SU-DHL-6 (cell line): Measurements from ENCODE around the gene WDR73.

ENCODE experiments used
- H2AFZ ChIP-seq: fragments of 200-600 bp; sonication (generic); 2 replicates; pipeline ENCODE4 v1.6.1; 2014; ENCODE audit warnings: low read depth, mild to moderate bottlenecking, moderate library complexity, mixed read lengths, antibody characterized with exemption, low read length; ENCODE audit not compliant: severe bottlenecking
- H3F3A ChIP-seq: fragments of 200-600 bp; shearing (Covaris generic); 2 replicates; pipeline ENCODE4 v1.6.0; 2016; ENCODE audit warnings: antibody characterized with exemption, mild to moderate bottlenecking; ENCODE audit not compliant: insufficient read depth
- H3K27ac ChIP-seq: fragments of 200-600 bp; sonication (generic); 2 replicates; pipeline ENCODE4 v1.5.1; 2016; ENCODE audit warnings: low read depth, mild to moderate bottlenecking, low read length, moderate library complexity, mixed read lengths
- H3K27me3 ChIP-seq: fragments of 200-600 bp; sonication (generic), shearing (Covaris generic); 2 replicates; pipeline ENCODE4 v1.6.0; 2014; ENCODE audit warnings: mild to moderate bottlenecking, low read length
- H3K36me3 ChIP-seq: fragments of 200-600 bp; sonication (generic); 2 replicates; pipeline ENCODE4 v1.6.1; 2014; ENCODE audit warnings: mild to moderate bottlenecking, low read length, mixed read lengths
- H3K4me2 ChIP-seq: fragments of 300-600, 200-600 bp; shearing (Covaris generic), sonication (generic); 2 replicates; pipeline ENCODE4 v1.6.0; 2014; ENCODE audit warnings: low read length, low read depth, mild to moderate bottlenecking; ENCODE audit not compliant: poor library complexity, severe bottlenecking
- H3K4me3 ChIP-seq: fragments of 200-600 bp; sonication (generic); 2 replicates; pipeline ENCODE4 v1.5.1; 2014; ENCODE audit warnings: antibody characterized with exemption, low read length, mild to moderate bottlenecking, mixed read lengths; ENCODE audit not compliant: insufficient read depth, poor library complexity, severe bottlenecking
- H3K79me2 ChIP-seq: fragments of 200-600 bp; sonication (generic); 2 replicates; pipeline ENCODE4 v1.6.1; 2014; ENCODE audit warnings: mild to moderate bottlenecking, low read length, moderate library complexity; ENCODE audit not compliant: insufficient read depth
- H3K9ac ChIP-seq: fragments of 200-600 bp; sonication (generic); 2 replicates; pipeline ENCODE4 v1.7.0; 2014; ENCODE audit warnings: mild to moderate bottlenecking, low read length
- H3K9me2 ChIP-seq: fragments of 200-600 bp; sonication (generic); replicated peaks from 2 replicates; pipeline ENCODE4 v1.6.1; 2014; ENCODE audit warnings: low read length; ENCODE audit not compliant: insufficient read depth
- H3K9me3 ChIP-seq: fragments of 200-600 bp; sonication (generic); 2 replicates; pipeline ENCODE4 v1.6.1; 2014; ENCODE audit warnings: low read length, mixed read lengths; ENCODE audit not compliant: insufficient read depth
- H4K20me1 ChIP-seq: fragments of 200-600 bp; sonication (generic); 2 replicates; pipeline ENCODE4 v1.6.1; 2014; ENCODE audit warnings: low read depth, mild to moderate bottlenecking, antibody characterized with exemption, low read length, moderate library complexity, mixed read lengths
- EZH2phosphoT487 ChIP-seq: fragments of 200-600 bp; sonication (generic), shearing (Covaris generic); conservative IDR thresholded peaks from 2 replicates; pipeline ENCODE4 v1.6.1; 2018; ENCODE audit warnings: mild to moderate bottlenecking, antibody characterized with exemption, low read length, moderate library complexity, mixed read lengths
- TF ChIP-seq, protein P1 (sequence below): fragments of 200-600 bp; sonication (generic); IDR thresholded peaks from one replicate; pipeline ENCODE4 v1.5.1; 2017; ENCODE audit warnings: antibody characterized with exemption, mild to moderate bottlenecking, low read length, moderate library complexity; ENCODE audit not compliant: insufficient read depth, poor library complexity, severe bottlenecking

Gene WDR73

DNA sequence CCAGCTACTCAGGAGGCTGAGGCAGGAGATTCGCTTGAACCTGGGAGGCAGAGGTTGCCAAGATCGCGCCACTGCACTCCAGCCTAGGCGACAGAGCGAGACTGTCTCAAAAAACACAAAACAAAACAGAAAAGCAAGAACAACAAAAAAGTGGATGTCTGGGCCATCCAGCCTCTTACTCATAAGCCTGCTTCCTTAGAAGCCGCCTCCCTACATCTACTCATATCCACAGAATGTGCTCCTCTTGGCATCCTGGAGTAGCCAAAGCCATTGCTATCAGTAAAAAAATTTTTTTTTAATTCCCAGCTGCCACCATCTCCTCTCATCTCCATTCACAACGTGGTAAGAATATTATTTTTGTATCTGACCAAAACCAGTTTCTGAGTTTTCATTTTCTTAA is 42.5 kb downstream of the WDR73 start:
- H3F3A ChIP-seq = no peaks in the 10 kb centered on the region
- no peak overlapping the region for H3K27ac ChIP-seq
- no peaks in the 10 kb centered on the region for H3K9me3 ChIP-seq
- no peaks in the 10 kb centered on the region for H3K36me3 ChIP-seq
- no peak overlapping the region for H3K4me3 ChIP-seq
- H3K79me2 ChIP-seq = no peaks in the 10 kb centered on the region; the same call in 1 of the 2 replicates
- no peak overlapping the region for H3K9ac ChIP-seq
- H2AFZ ChIP-seq = no peak overlapping the region
- H3K27me3 ChIP-seq = no peaks in the 10 kb centered on the region
- no peaks in the 10 kb centered on the region for H4K20me1 ChIP-seq
- H3K9me2 ChIP-seq = no peaks in the 10 kb centered on the region
- no peak for TF ChIP-seq EZH2phosphoT487
- TF ChIP-seq, protein P1, sequence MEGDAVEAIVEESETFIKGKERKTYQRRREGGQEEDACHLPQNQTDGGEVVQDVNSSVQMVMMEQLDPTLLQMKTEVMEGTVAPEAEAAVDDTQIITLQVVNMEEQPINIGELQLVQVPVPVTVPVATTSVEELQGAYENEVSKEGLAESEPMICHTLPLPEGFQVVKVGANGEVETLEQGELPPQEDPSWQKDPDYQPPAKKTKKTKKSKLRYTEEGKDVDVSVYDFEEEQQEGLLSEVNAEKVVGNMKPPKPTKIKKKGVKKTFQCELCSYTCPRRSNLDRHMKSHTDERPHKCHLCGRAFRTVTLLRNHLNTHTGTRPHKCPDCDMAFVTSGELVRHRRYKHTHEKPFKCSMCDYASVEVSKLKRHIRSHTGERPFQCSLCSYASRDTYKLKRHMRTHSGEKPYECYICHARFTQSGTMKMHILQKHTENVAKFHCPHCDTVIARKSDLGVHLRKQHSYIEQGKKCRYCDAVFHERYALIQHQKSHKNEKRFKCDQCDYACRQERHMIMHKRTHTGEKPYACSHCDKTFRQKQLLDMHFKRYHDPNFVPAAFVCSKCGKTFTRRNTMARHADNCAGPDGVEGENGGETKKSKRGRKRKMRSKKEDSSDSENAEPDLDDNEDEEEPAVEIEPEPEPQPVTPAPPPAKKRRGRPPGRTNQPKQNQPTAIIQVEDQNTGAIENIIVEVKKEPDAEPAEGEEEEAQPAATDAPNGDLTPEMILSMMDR = no peak
- no peak overlapping the region for H3K4me2 ChIP-seq

DNA sequence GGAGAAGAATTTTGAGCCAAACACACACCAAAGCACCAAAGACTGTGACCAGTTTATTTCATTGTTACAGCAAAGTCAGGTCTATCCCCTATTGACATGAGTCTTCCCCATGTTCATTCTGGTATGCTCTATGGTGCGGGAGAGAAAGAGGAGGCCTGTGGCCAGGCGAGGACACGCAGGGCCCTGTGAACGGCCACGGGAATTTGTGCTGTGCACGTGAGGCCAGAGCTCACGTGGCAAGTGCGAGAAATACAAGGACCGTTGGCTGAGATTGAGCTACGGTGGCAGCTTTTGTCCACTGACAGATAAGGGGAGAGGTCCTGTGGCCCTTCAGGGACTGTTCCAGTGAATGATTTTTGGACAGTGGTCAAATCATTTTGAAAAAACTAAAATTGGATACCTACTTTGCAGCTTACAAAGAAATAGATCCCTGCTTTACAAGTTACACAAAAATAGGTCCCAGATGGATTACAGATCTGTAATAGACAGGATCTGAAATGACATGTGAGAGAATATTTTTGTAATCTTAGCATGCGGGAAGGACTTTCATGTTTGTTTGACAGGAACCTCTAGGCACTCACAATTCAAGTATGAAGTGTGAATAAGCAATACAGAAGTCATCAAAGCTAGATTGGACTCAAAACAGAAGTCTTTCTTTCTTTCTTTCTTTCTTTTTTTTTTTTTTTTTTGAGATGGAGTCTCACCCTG is 44.1 kb downstream of the WDR73 start:
- Histone ChIP-seq H3K27ac (no peak overlapping the region), H3K9me3 (no peaks in the 10 kb centered on the region), H3K27me3 (no peaks in the 10 kb centered on the region), H3K4me3 (no peak overlapping the region), H3K9me2 (no peaks in the 10 kb centered on the region), H3K79me2 (no peaks in the 10 kb centered on the region; the same call in 1 of the 2 replicates), H3K36me3 (no peaks in the 10 kb centered on the region), H2AFZ (no peak overlapping the region), H3K4me2 (no peak overlapping the region), H3K9ac (no peak overlapping the region), H4K20me1 (no peaks in the 10 kb centered on the region), H3F3A (no peaks in the 10 kb centered on the region)
- TF ChIP-seq EZH2phosphoT487 = no peak
- TF ChIP-seq, protein P1 = no peak

DNA sequence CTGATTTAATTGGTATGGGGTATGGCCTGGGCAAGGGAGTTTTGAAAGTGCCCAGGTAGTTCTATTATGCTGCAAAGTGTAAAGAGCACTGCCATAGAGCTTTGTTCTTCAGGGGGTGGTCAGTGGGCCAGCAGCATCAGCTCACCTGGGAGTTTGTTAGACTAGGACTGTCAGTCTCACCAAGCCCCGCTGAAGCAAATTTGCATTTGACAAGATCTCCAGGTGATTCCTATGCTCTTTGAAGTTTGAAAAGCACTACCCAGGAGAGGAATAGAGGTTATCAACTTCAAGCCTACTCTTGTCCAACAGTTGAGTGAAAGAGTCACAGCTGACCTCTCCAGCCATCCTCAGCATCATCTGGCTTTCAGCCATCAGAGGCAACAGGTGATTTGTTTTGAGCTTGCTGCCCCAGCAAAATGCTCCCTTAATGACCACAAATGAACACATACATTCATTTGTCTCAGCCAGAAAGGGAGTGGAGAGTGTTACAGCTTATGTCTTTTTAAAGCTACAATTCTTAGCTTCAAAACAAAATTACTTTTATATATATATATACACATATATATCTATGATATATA is 45.3 kb downstream of the WDR73 start:
- Histone ChIP-seq H3F3A (no peaks in the 10 kb centered on the region), H3K9ac (no peak overlapping the region), H3K36me3 (no peaks in the 10 kb centered on the region), H3K4me2 (no peak overlapping the region), H3K79me2 (no peaks in the 10 kb centered on the region), H3K27me3 (no peaks in the 10 kb centered on the region), H3K4me3 (no peak overlapping the region), H3K27ac (no peak overlapping the region), H4K20me1 (no peaks in the 10 kb centered on the region), H2AFZ (no peak overlapping the region), H3K9me2 (no peaks in the 10 kb centered on the region), H3K9me3 (no peaks in the 10 kb centered on the region)
- TF ChIP-seq, protein P1 = no peak
- no peak for TF ChIP-seq EZH2phosphoT487
